PC-3 (cell line): Measurements from ENCODE around the gene F2RL3. TPM values are rescaled to one million over a fixed set of nuclear protein-coding genes. Genes with fewer than 3 reads are reported as not detected.

Experiments
- ATAC-seq: fragments of 200-7000 bp; cut with Tn5 transposase; 2 replicates; pipeline ENCODE4 v1.9.1; 2020; ENCODE audit warnings: mild to moderate bottlenecking, moderate library complexity
- BruUV-seq: library from RNA; stranded (reverse); fragments of 400-500 nt; replicated peaks from 2 replicates; lab custom pipeline; 2021; lab: Mats Ljungman, UMichigan
- CTCF ChIA-PET: fragments of 300-600 bp; sonication (Branson Sonifier 250); formaldehyde crosslinking; loops from one replicate; lab custom pipeline; 2022; ENCODE audit warnings: antibody characterized with exemption; lab: Charles Lee
- POLR2A ChIA-PET: fragments of 300-600 bp; sonication (Branson Sonifier 250); formaldehyde crosslinking; loops from one replicate; lab custom pipeline; 2022; ENCODE audit warnings: antibody characterized with exemption; ENCODE audit not compliant: unreplicated experiment; lab: Charles Lee
- DNase-seq: peaks from one replicate; pipeline ENCODE4 v3.0.0-alpha.2; 2015
- H2AFZ ChIP-seq: fragments of 300-600 bp; sonication (generic); 2 replicates; pipeline ENCODE4 v1.6.0; 2016; ENCODE audit warnings: antibody characterized with exemption, low read length
- H3F3A ChIP-seq: fragments of 300-600 bp; sonication (generic); one replicate; pipeline ENCODE4 v1.6.0; 2017; ENCODE audit warnings: antibody characterized with exemption, low read length, control low read depth, mild to moderate bottlenecking; ENCODE audit not compliant: unreplicated experiment
- H3K27ac ChIP-seq: fragments of 300-600 bp; sonication (generic); 2 replicates; pipeline ENCODE4 v1.5.1; 2016; ENCODE audit warnings: mild to moderate bottlenecking, low read length
- H3K27me3 ChIP-seq: fragments of 300-600 bp; sonication (generic); 2 replicates; pipeline ENCODE4 v1.6.1; 2016; ENCODE audit warnings: low read length, mixed read lengths
- H3K36me3 ChIP-seq: fragments of 300-600 bp; sonication (generic); 2 replicates; pipeline ENCODE4 v1.6.1; 2016; ENCODE audit warnings: low read depth, mixed run types, low read length, mixed read lengths
- H3K4me1 ChIP-seq: fragments of 300-600 bp; sonication (generic); 2 replicates; pipeline ENCODE4 v1.5.1; 2016; ENCODE audit warnings: low read length; ENCODE audit not compliant: insufficient read depth
- H3K4me2 ChIP-seq: fragments of 300-600 bp; sonication (generic); 2 replicates; pipeline ENCODE4 v1.6.0; 2016; ENCODE audit warnings: low read length
- H3K4me3 ChIP-seq: fragments of 300-600 bp; sonication (generic); 2 replicates; pipeline ENCODE4 v1.5.1; 2016; ENCODE audit warnings: mild to moderate bottlenecking, low read length, mixed read lengths
- H3K79me2 ChIP-seq: fragments of 300-600 bp; sonication (generic); 2 replicates; pipeline ENCODE4 v1.6.1; 2017; ENCODE audit warnings: low read length, mixed read lengths
- H3K9ac ChIP-seq: fragments of 300-600 bp; sonication (generic); 2 replicates; pipeline ENCODE4 v1.6.0; 2016; ENCODE audit warnings: mild to moderate bottlenecking, low read length
- H3K9me2 ChIP-seq: fragments of 300-600 bp; sonication (generic); replicated peaks from 2 replicates; pipeline ENCODE4 v1.6.1; 2016; ENCODE audit warnings: mixed run types, low read length, mixed read lengths
- H3K9me3 ChIP-seq: fragments of 300-600 bp; sonication (generic); 2 replicates; pipeline ENCODE4 v1.6.1; 2016; ENCODE audit warnings: low read length, mixed read lengths
- H4K20me1 ChIP-seq: fragments of 300-600 bp; sonication (generic); 2 replicates; pipeline ENCODE4 v1.6.1; 2016; ENCODE audit warnings: low read length, mixed read lengths
- EZH2 ChIP-seq: fragments of 300-600 bp; sonication (generic); IDR thresholded peaks from one replicate; pipeline ENCODE4 v1.6.1; 2017; ENCODE audit warnings: antibody characterized with exemption, mild to moderate bottlenecking, low read length; ENCODE audit not compliant: unreplicated experiment
- EZH2phosphoT487 ChIP-seq: fragments of 300-600 bp; sonication (generic); IDR thresholded peaks from 2 replicates; pipeline ENCODE4 v1.6.1; 2018; ENCODE audit warnings: mild to moderate bottlenecking, antibody characterized with exemption, low read length, borderline replicate concordance
- intact Hi-C: fragments of 100-400 bp; cut with micrococcal nuclease; formaldehyde crosslinking; loops from 2 replicates; pipeline ENCODE4 v1.9.0; 2023
- total RNA-seq: library from RNA; depleted of rRNA; stranded (reverse); fragments of >200 nt; gene quantifications from 2 replicates; pipeline ENCODE4 v1.2.3, GENCODE V29; 2014
- TF ChIP-seq, protein P1 (sequence below): fragments of 300-600 bp; sonication (generic); conservative IDR thresholded peaks from 2 replicates; pipeline ENCODE4 v1.5.1; 2017; ENCODE audit warnings: antibody characterized with exemption, low read depth, mild to moderate bottlenecking, low read length

F2RL3 gene
- total RNA-seq, 1 experiment from 2014 or later = 0.07 TPM

DNA sequence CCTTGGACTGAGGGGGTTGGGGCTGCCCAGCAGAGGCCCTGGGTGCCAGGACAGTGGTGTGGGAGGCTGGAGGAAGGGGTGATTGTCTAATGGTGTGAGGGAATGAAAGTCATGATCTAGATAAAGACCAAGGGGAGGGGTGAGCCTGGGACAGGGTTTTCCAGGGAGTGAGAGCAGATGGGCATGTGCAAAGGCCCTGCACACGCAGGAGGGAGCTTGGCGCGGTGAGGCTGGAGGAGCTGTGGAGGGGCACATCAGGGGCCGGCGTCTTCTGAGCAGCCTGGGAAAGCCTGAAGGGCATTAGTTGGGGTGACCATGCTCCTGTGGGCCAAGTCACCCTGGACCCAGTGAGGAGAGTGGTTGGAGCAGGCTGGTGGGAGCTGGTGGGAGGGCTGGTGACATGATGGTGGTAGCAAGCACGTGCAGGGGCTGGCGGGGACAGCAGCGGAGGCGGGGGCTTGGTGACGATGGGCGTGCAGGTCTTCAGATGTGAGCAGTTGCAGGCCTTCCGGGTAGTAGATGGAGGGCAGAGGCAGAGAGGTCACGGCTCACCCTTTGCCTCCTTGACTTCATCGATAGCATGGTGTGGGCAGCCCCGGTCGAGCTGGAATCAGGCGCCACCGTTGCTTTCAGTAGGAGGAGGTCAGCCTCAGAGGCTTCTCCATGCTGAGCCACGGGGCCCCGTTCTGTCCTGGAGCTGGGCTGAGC is 20.2 kb upstream of the F2RL3 start:
- Histone ChIP-seq H2AFZ (no peak overlapping the region), H3K4me3 (no peak overlapping the region), H3K4me2 (no peak overlapping the region), H4K20me1 (no peaks in the 10 kb centered on the region), H3K4me1 (no peaks in the 10 kb centered on the region), H3K27me3 (no peaks in the 10 kb centered on the region), H3K9ac (no peak overlapping the region), H3K79me2 (peaks cover 1% of the 10 kb centered on the region), H3F3A (no peaks in the 10 kb centered on the region), H3K9me3 (no peaks in the 10 kb centered on the region), H3K9me2 (no peaks in the 10 kb centered on the region), H3K36me3 (peaks cover 28% of the 10 kb centered on the region), H3K27ac (no peak overlapping the region)
- no peak for ATAC-seq
- intact Hi-C loops = no loop called here
- ChIA-PET CTCF (no interaction called here), POLR2A (no interaction called here)
- TF ChIP-seq, protein P1, sequence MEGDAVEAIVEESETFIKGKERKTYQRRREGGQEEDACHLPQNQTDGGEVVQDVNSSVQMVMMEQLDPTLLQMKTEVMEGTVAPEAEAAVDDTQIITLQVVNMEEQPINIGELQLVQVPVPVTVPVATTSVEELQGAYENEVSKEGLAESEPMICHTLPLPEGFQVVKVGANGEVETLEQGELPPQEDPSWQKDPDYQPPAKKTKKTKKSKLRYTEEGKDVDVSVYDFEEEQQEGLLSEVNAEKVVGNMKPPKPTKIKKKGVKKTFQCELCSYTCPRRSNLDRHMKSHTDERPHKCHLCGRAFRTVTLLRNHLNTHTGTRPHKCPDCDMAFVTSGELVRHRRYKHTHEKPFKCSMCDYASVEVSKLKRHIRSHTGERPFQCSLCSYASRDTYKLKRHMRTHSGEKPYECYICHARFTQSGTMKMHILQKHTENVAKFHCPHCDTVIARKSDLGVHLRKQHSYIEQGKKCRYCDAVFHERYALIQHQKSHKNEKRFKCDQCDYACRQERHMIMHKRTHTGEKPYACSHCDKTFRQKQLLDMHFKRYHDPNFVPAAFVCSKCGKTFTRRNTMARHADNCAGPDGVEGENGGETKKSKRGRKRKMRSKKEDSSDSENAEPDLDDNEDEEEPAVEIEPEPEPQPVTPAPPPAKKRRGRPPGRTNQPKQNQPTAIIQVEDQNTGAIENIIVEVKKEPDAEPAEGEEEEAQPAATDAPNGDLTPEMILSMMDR = no peak
- no TSS peak for BruUV-seq
- DNase-seq = no peak

DNA sequence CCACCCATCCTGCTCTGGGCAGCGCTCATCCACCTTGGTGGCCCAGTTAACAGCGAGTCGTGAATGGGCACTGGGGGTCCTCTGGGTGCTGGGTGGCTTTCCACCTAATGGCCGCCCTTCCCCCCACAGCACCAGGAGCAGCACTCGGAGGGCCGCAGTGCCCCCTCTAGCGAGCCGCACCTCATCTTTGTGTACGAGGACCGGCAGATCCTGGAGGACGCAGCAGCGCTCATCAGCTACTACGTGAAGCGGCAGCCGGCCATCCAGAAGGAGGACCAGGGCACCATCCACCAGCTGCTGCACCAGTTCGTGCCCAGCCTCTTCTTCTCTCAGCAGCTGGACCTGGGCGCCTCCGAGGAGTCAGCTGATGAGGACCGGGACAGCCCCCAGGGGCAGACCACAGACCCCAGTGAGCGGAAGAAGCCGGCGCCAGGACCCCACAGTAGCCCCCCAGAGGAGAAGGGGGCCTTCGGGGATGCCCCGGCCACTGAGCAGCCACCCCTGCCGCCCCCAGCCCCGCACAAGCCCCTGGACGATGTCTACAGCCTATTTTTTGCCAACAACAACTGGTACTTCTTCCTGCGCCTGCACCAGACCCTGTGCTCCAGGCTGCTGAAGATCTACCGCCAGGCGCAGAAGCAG is 19.3 kb upstream of the F2RL3 start:
- H3K9me2 ChIP-seq = no peaks in the 10 kb centered on the region
- POLR2A ChIA-PET = no interaction called here
- H3K27ac ChIP-seq = no peak overlapping the region
- H3F3A ChIP-seq = no peaks in the 10 kb centered on the region
- no peak overlapping the region for H3K4me2 ChIP-seq
- intact Hi-C loops = no loop called here
- no peak for DNase-seq
- H3K4me1 ChIP-seq = no peaks in the 10 kb centered on the region
- no peaks in the 10 kb centered on the region for H3K27me3 ChIP-seq
- TF ChIP-seq, protein P1 = no peak
- no peak for TF ChIP-seq EZH2phosphoT487
- no peak for TF ChIP-seq EZH2
- CTCF ChIA-PET = no interaction called here
- peaks cover 10% of the 10 kb centered on the region for H3K79me2 ChIP-seq
- ATAC-seq = no peak
- no peak overlapping the region for H2AFZ ChIP-seq
- peaks cover 30% of the 10 kb centered on the region for H3K36me3 ChIP-seq
- no peaks in the 10 kb centered on the region for H4K20me1 ChIP-seq
- H3K9ac ChIP-seq = no peak overlapping the region
- no peak overlapping the region for H3K4me3 ChIP-seq
- no peaks in the 10 kb centered on the region for H3K9me3 ChIP-seq
- no TSS peak for BruUV-seq

DNA sequence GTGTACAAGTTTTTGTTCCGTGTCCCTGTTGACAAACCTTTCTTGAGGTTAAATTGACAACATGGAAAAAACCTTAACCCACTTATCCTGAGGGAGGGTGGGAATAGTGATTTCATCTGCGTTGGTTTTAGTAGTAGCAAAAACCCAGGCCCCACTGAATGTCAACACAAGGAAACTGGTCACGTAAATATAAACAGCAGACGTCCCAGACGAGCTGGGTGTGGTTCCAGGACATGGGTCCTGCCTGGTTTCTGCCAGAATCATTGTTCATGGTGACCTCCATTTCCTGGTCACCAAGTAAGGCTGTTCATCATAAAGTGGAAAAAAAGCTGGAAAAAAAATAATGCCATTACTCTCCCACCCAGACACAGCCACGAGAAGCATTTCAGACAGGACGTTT is 16.9 kb upstream of the F2RL3 start:
- H3K36me3 ChIP-seq = peaks cover 38% of the 10 kb centered on the region
- no TSS peak for BruUV-seq
- intact Hi-C loops = no loop called here
- no peaks in the 10 kb centered on the region for H3K27me3 ChIP-seq
- no peak overlapping the region for H3K27ac ChIP-seq
- ChIA-PET POLR2A (no interaction called here), CTCF (no interaction called here)
- peaks cover 16% of the 10 kb centered on the region for H3K79me2 ChIP-seq
- H4K20me1 ChIP-seq = no peaks in the 10 kb centered on the region
- no peak overlapping the region for H3K4me2 ChIP-seq
- ATAC-seq (no peak), DNase-seq (no peak)
- no peak for TF ChIP-seq EZH2phosphoT487
- no peak for TF ChIP-seq EZH2
- TF ChIP-seq, protein P1 = no peak
- no peaks in the 10 kb centered on the region for H3F3A ChIP-seq
- H3K4me1 ChIP-seq = peaks cover 5% of the 10 kb centered on the region
- no peaks in the 10 kb centered on the region for H3K9me3 ChIP-seq
- H2AFZ ChIP-seq = no peak overlapping the region
- no peak overlapping the region for H3K4me3 ChIP-seq
- H3K9ac ChIP-seq = no peak overlapping the region
- H3K9me2 ChIP-seq = no peaks in the 10 kb centered on the region
